ENCODE measurements around the gene ATAD3A.
"Not testable (repeated sequence)": the region's sequence is repeated elsewhere in the genome, so short reads cannot be mapped to it uniquely, and the experiment has no call there.

GRCh38 chr1:1513675-1514074, 1.7 kb downstream of the ATAD3A start:
- TF ChIP-seq CTCF (IDR thresholded peaks at IDR 0.05 in 8 of 11, conservative IDR thresholded peaks at IDR 0.05 in 3 of 11); POLR2A (IDR thresholded peaks at IDR 0.05): not testable (repeated sequence)

Measured in spleen (tissue), 7 donors.